Measurements from ENCODE around the gene MED8. TPM values are rescaled to one million over a fixed set of nuclear protein-coding genes. Genes with fewer than 3 reads are reported as not detected.

The MED8 gene
- total and polyA plus RNA-seq, 7 experiments from 2014 or later, result 14.5 to 53.8 (median 30.1) TPM

DNA sequence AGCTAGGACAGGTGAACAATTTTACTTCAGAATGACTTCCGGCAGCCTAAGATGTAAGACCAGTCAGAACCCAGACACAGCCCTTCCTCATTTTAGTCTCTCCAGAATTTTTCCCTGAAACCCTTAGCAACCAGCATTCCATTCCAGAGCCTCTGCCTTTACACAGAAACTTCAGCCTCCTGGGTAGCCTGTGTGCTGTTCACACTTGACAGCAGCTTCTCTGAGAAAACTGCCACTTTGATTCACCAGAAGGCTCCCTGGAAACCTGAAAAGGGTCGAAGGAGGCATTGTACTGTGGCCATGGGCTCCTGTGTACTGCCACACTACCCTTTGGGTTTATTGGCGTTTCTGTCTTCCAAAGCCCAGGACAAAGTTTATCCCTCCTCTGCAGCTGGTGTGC, 46.8 kb upstream of the MED8 start:
- Histone ChIP-seq H3K4me3 (ENCODE audit: low read length) (no peak overlapping the region), H3K9me3 (ENCODE audit: control insufficient read depth in 2 of 3, low read length in 3 of 3) (no peaks in the 10 kb centered on the region), H3K36me3 (ENCODE audit: control insufficient read depth in 2 of 3, insufficient read depth in 3 of 3, low read length in 3 of 3) (peaks cover 6 to 93% (median 15%) of the 10 kb centered on the region in 3 experiments), H3K4me1 (ENCODE audit: control insufficient read depth in 2 of 2, insufficient read depth in 2 of 2, low read length in 2 of 2) (no peaks in the 10 kb centered on the region), H3K27ac (ENCODE audit: low read depth, low read length) (no peak overlapping the region), H3K27me3 (ENCODE audit: control insufficient read depth in 2 of 2, insufficient read depth in 2 of 2, low read length in 2 of 2) (no peaks in the 10 kb centered on the region)
- peak overlapping the region in 4 of 9 donors; percentile 30 to 66 (median 52) for H3K27ac Mint-ChIP-seq
- no peaks in the 10 kb centered on the region for H3K9me3 Mint-ChIP-seq
- H3K4me3 Mint-ChIP-seq, result no peak overlapping the region
- no peaks in the 10 kb centered on the region for H3K27me3 Mint-ChIP-seq
- CTCF ChIA-PET, result no interaction called here
- DNase-seq (no peak), ATAC-seq (no peak)
- peaks cover 0 to 67% (median 6%) of the 10 kb centered on the region in 5 donors for H3K36me3 Mint-ChIP-seq
- intact Hi-C loops (cut with micrococcal nuclease), result no loop called here
- POLR2A ChIA-PET, result interaction anchor here (1.5 kb wide), 1 partner anchor 46 kb away, joined by 3 read pairs; no protein-coding TSS in a partner anchor
- H3K4me1 Mint-ChIP-seq, result peaks cover 0 to 7% (median 0%) of the 10 kb centered on the region in 7 donors

DNA sequence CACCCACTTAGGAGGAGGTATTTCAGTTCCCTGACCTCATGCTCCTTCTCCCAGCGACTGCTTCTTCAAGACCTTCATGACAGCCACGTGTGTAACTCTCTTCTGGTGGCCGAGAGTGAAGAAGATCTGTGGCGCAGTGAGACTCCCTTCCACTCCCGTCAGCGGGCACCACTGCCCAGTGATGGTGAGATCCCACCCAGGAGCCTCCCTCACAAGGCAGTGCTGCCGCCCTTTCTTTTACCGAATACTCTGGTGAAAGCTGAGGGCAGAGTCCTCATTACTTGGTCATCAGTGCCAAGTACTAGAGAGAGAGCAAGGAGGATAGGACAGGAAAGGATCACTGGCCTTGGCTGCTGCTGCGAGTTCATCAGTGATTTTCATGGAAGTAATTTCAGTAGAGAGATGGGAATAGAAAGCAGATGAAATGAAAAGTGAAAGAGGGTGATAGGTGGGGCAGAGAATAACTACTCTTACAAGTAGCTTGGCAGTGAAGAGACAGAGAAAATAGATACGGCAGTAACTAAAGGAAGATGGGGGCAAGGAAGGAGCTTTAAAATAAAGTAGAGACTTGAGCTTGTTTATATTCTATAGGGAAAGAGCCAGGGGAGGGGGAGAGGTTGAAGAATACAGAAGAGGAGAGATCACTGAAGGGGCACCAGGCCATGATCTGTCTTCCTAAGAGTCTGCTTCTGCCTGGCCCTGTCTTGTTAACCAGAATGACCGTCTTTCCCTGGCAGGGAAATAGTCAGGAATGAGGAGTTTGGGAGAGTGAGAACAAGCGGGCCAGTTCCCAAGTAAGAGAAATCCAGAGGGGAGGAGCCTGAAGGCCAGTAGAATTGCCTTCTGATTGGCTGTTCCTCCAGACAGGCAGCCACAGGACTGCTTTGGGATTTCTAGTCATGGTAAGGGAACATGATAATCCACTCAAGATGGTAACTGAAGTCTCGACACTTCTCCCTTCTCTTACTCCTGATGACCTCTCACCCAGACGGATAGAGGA, 45.8 kb upstream of the MED8 start:
- peaks cover 0 to 67% (median 10%) of the 10 kb centered on the region in 5 donors for H3K36me3 Mint-ChIP-seq
- Histone ChIP-seq H3K9me3 (ENCODE audit: control insufficient read depth in 2 of 3, low read length in 3 of 3) (no peaks in the 10 kb centered on the region), H3K27me3 (ENCODE audit: control insufficient read depth in 2 of 2, insufficient read depth in 2 of 2, low read length in 2 of 2) (no peaks in the 10 kb centered on the region), H3K27ac (ENCODE audit: low read depth, low read length) (no peak overlapping the region), H3K36me3 (ENCODE audit: control insufficient read depth in 2 of 3, insufficient read depth in 3 of 3, low read length in 3 of 3) (peaks cover 12 to 93% (median 13%) of the 10 kb centered on the region in 3 experiments), H3K4me1 (ENCODE audit: control insufficient read depth in 2 of 2, insufficient read depth in 2 of 2, low read length in 2 of 2) (no peaks in the 10 kb centered on the region), H3K4me3 (ENCODE audit: low read length) (no peak overlapping the region)
- H3K27ac Mint-ChIP-seq, result peak overlapping the region in 8 of 9 donors; percentile 11 to 66 (median 38)
- H3K4me1 Mint-ChIP-seq, result peaks cover 0 to 7% (median 0%) of the 10 kb centered on the region in 7 donors
- H3K4me3 Mint-ChIP-seq, result no peak overlapping the region
- CTCF ChIA-PET, result no interaction called here
- DNase-seq (no peak), ATAC-seq (no peak)
- H3K9me3 Mint-ChIP-seq, result no peaks in the 10 kb centered on the region
- H3K27me3 Mint-ChIP-seq, result no peaks in the 10 kb centered on the region
- intact Hi-C loops (cut with micrococcal nuclease), result no loop called here
- POLR2A ChIA-PET, result interaction anchor here (1.5 kb wide), 1 partner anchor 45 kb away, joined by 3 read pairs; no protein-coding TSS in a partner anchor

DNA sequence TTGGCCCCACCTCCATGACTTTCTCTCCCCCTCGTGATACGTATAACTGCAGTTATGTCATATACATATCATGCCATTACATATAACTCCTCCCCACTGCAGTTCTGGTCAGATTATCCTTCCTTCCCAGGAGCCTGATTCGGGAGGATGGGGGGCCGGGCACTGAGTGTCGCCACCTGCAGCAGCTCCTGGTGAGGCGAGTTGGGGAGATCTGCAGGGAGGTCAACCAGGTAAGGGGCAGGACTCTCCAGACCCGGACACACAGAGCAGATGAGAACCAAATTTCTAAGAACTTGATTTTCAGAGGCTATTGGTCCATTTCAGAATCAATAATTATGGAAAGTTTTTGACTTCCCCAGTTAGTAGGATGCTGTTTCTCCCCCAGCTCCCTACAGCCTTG, 44.7 kb upstream of the MED8 start:
- intact Hi-C loops (cut with micrococcal nuclease), result no loop called here
- DNase-seq, result no peak
- Histone ChIP-seq H3K9me3 (ENCODE audit: control insufficient read depth in 2 of 3, low read length in 3 of 3) (no peaks in the 10 kb centered on the region), H3K36me3 (ENCODE audit: control insufficient read depth in 2 of 3, insufficient read depth in 3 of 3, low read length in 3 of 3) (peaks cover 12 to 93% (median 14%) of the 10 kb centered on the region in 3 experiments), H3K27ac (ENCODE audit: low read depth, low read length) (no peak overlapping the region), H3K27me3 (ENCODE audit: control insufficient read depth in 2 of 2, insufficient read depth in 2 of 2, low read length in 2 of 2) (no peaks in the 10 kb centered on the region), H3K4me3 (ENCODE audit: low read length) (no peak overlapping the region), H3K4me1 (ENCODE audit: control insufficient read depth in 2 of 2, insufficient read depth in 2 of 2, low read length in 2 of 2) (no peaks in the 10 kb centered on the region)
- no peak overlapping the region for H3K4me3 Mint-ChIP-seq
- no peak for ATAC-seq
- peak overlapping the region in 2 of 9 donors; percentile 12 to 71 for H3K27ac Mint-ChIP-seq
- no peaks in the 10 kb centered on the region for H3K27me3 Mint-ChIP-seq
- ChIA-PET POLR2A (no interaction called here), CTCF (no interaction called here)
- H3K36me3 Mint-ChIP-seq, result peaks cover 0 to 67% (median 10%) of the 10 kb centered on the region in 5 donors
- no peaks in the 10 kb centered on the region for H3K9me3 Mint-ChIP-seq
- peaks cover 0 to 7% (median 0%) of the 10 kb centered on the region in 7 donors for H3K4me1 Mint-ChIP-seq

DNA sequence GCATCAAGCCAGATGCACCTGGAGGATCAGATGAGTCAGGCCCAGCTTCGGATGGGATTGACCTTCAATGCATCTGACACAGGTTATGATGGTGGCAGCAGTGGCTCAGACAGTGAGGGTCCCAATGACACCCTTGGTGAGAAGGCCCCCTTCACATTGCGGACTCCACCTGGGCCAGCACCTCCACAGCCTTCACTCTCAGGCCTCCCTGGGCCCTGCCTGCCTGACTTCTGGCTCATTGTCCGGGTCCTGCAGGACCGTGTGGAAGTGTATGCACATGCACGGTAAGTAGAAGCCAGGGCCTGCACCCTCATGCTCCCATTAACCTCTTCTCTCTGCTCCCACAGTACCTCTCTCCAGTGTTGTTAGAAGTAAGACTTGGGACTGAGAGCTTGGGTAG, 43.3 kb upstream of the MED8 start:
- Histone ChIP-seq H3K4me1 (ENCODE audit: control insufficient read depth in 2 of 2, insufficient read depth in 2 of 2, low read length in 2 of 2) (no peaks in the 10 kb centered on the region), H3K9me3 (ENCODE audit: control insufficient read depth in 2 of 3, low read length in 3 of 3) (no peaks in the 10 kb centered on the region), H3K36me3 (ENCODE audit: control insufficient read depth in 2 of 3, insufficient read depth in 3 of 3, low read length in 3 of 3) (peaks cover 12 to 94% (median 22%) of the 10 kb centered on the region in 3 experiments), H3K27me3 (ENCODE audit: control insufficient read depth in 2 of 2, insufficient read depth in 2 of 2, low read length in 2 of 2) (no peaks in the 10 kb centered on the region), H3K27ac (ENCODE audit: low read depth, low read length) (no peak overlapping the region), H3K4me3 (ENCODE audit: low read length) (no peak overlapping the region)
- ATAC-seq, result no peak
- H3K9me3 Mint-ChIP-seq, result no peaks in the 10 kb centered on the region
- CTCF ChIA-PET, result interaction anchor here (1.0 kb wide), 1 partner anchor 16 kb away, joined by 3 read pairs; no protein-coding TSS in a partner anchor
- H3K27me3 Mint-ChIP-seq, result no peaks in the 10 kb centered on the region
- peaks cover 3 to 61% (median 10%) of the 10 kb centered on the region in 5 donors for H3K36me3 Mint-ChIP-seq
- intact Hi-C loops (cut with micrococcal nuclease), result no loop called here
- DNase-seq, result no peak
- no peak overlapping the region for H3K4me3 Mint-ChIP-seq
- POLR2A ChIA-PET, result no interaction called here
- H3K27ac Mint-ChIP-seq, result no peak overlapping the region
- peaks cover 0 to 7% (median 0%) of the 10 kb centered on the region in 7 donors for H3K4me1 Mint-ChIP-seq

DNA sequence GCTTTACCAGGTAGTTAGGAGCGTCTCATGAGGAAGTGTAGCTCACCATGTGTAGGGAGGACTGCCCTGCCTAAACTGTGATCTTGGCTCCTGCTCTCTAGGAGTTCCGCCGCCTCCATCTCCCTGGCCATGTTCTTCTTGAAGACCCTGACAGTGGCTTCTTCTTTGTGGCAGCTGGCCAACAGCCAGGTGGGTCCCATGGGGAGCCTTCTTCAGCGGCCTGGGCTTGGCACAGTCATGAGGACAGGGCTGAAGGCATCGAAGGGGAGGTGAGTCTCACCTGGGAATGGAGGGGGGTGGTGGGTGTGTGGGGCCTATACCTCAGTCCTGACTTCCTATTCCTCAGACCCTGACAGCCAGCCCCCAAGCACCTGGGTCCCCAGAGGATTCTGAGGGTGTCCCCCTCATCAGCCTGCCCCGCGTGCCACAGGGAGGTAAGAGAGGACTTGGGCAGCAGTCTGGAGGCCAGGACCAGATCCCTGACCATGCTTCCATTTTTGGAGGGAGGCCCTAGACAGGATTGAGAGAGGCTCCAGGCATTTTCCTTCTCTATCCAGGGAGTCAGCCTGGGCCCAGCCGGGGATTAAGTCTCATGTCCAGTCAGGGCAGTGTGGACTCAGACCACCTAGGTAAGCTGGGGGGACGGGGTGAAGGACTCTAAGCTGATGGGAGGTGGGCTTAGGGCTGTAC, 42.7 kb upstream of the MED8 start:
- ChIA-PET CTCF (interaction anchor here (0.6 kb wide), 1 partner anchor 405 kb away, joined by 3 read pairs; no protein-coding TSS in a partner anchor), POLR2A (no interaction called here)
- H3K27me3 ChIP-seq (ENCODE audit: control insufficient read depth in 2 of 2, insufficient read depth in 2 of 2, low read length in 2 of 2), result no peaks in the 10 kb centered on the region
- Mint-ChIP-seq H3K9me3 (no peaks in the 10 kb centered on the region), H3K36me3 (peaks cover 3 to 64% (median 11%) of the 10 kb centered on the region in 5 donors), H3K4me1 (peaks cover 0 to 7% (median 0%) of the 10 kb centered on the region in 7 donors), H3K27me3 (no peaks in the 10 kb centered on the region), H3K27ac (peak overlapping the region in 1 of 9 donors; percentile 38), H3K4me3 (no peak overlapping the region)
- no peaks in the 10 kb centered on the region for H3K4me1 ChIP-seq (ENCODE audit: control insufficient read depth in 2 of 2, insufficient read depth in 2 of 2, low read length in 2 of 2)
- DNase-seq, result no peak
- no peak for ATAC-seq
- H3K36me3 ChIP-seq (ENCODE audit: control insufficient read depth in 2 of 3, insufficient read depth in 3 of 3, low read length in 3 of 3), result peaks cover 12 to 94% (median 22%) of the 10 kb centered on the region in 3 experiments
- intact Hi-C loops (cut with micrococcal nuclease), result no loop called here
- H3K27ac ChIP-seq (ENCODE audit: low read depth, low read length), result no peak overlapping the region
- H3K9me3 ChIP-seq (ENCODE audit: control insufficient read depth in 2 of 3, low read length in 3 of 3), result no peaks in the 10 kb centered on the region
- no peak overlapping the region for H3K4me3 ChIP-seq (ENCODE audit: low read length)

DNA sequence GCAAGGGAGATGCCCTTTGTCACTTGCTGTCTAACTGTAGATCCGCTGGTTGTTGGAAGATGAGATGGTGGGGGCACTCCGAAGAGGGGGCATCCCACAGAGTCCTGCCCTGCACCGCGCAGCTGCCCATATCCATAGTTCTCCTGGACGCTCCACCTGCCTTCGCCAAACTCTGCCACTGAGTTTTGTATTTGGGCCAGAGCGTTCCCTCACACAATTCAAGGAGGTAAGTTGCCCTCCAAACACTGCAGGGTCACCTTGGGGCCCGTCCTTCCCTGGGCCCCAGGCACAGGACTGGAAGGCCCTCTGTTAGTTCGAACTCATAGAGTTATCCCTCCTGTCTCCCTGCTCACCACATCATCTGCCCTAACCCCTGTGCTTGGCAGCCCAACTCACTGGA, 42.1 kb upstream of the MED8 start:
- Histone ChIP-seq H3K27ac (ENCODE audit: low read depth, low read length) (no peak overlapping the region), H3K9me3 (ENCODE audit: control insufficient read depth in 2 of 3, low read length in 3 of 3) (no peaks in the 10 kb centered on the region), H3K27me3 (ENCODE audit: control insufficient read depth in 2 of 2, insufficient read depth in 2 of 2, low read length in 2 of 2) (no peaks in the 10 kb centered on the region), H3K36me3 (ENCODE audit: control insufficient read depth in 2 of 3, insufficient read depth in 3 of 3, low read length in 3 of 3) (peaks cover 12 to 95% (median 22%) of the 10 kb centered on the region in 3 experiments), H3K4me3 (ENCODE audit: low read length) (no peak overlapping the region), H3K4me1 (ENCODE audit: control insufficient read depth in 2 of 2, insufficient read depth in 2 of 2, low read length in 2 of 2) (no peaks in the 10 kb centered on the region)
- H3K4me1 Mint-ChIP-seq, result peaks cover 0 to 7% (median 0%) of the 10 kb centered on the region in 7 donors
- no peaks in the 10 kb centered on the region for H3K9me3 Mint-ChIP-seq
- intact Hi-C loops (cut with micrococcal nuclease), result no loop called here
- POLR2A ChIA-PET, result no interaction called here
- DNase-seq (no peak), ATAC-seq (no peak)
- H3K27me3 Mint-ChIP-seq, result no peaks in the 10 kb centered on the region
- H3K27ac Mint-ChIP-seq, result peak overlapping the region in 4 of 9 donors; percentile 2 to 38 (median 14)
- peaks cover 6 to 70% (median 16%) of the 10 kb centered on the region in 5 donors for H3K36me3 Mint-ChIP-seq
- no peak overlapping the region for H3K4me3 Mint-ChIP-seq
- CTCF ChIA-PET, result interaction anchor here (0.6 kb wide), 1 partner anchor 405 kb away, joined by 3 read pairs; no protein-coding TSS in a partner anchor

All from naive thymus-derived CD4-positive, alpha-beta T cell (primary cell).